Measurements from ENCODE around the gene SLC24A3. TPM values are rescaled to one million over a fixed set of nuclear protein-coding genes. Genes with fewer than 3 reads are reported as not detected.

The SLC24A3 gene
- total and polyA plus RNA-seq, 2 experiments from 2014 or later, result 0.81 to 2.5 TPM

DNA sequence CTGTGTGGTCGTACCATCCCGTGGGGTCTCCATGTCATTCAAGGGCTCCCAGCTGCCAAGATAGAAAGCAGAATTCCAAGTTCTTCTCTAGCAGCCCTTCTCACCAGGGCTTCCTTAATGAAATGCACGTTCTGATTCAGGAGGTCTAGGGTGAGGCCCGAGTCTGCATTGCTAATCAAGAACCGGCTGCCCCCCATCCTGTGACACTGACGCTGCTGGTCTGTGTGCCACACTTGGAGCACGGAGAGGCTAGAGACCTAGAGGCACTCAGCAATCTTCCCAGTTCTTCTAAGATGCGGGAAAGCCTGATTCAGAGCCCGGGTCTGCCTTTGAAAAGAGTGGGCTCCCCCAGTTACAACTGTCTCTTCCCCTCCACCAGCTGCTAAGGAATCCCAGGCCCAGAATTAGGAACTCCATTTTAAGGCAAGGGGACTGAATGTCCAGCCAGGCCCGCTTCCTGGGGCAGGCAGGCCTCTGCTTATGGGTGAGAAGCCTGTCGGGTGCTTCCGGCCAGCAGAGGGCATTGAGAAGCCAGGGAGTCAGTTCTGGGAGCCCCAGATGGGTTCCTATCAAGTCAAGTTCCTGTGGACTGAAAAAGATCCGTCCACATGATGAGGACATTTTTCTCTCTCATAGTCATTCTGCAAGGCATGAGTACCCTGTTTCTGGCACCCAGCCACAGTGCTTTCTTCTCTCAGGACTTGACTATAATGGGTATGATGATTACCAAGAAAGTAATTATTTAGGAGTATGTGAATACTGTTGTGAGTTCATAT, 475.8 kb downstream of the SLC24A3 start:
- peak overlapping the region; percentile 74; the same call in 1 of the 2 replicates for H2AFZ ChIP-seq
- DNase-seq (ENCODE audit: low spot score) (peak; percentile 77), ATAC-seq (peak; percentile 96)
- peaks cover 30% of the 10 kb centered on the region for H3K36me3 Mint-ChIP-seq (ENCODE audit: low read depth)
- TF ChIP-seq, protein P1, sequence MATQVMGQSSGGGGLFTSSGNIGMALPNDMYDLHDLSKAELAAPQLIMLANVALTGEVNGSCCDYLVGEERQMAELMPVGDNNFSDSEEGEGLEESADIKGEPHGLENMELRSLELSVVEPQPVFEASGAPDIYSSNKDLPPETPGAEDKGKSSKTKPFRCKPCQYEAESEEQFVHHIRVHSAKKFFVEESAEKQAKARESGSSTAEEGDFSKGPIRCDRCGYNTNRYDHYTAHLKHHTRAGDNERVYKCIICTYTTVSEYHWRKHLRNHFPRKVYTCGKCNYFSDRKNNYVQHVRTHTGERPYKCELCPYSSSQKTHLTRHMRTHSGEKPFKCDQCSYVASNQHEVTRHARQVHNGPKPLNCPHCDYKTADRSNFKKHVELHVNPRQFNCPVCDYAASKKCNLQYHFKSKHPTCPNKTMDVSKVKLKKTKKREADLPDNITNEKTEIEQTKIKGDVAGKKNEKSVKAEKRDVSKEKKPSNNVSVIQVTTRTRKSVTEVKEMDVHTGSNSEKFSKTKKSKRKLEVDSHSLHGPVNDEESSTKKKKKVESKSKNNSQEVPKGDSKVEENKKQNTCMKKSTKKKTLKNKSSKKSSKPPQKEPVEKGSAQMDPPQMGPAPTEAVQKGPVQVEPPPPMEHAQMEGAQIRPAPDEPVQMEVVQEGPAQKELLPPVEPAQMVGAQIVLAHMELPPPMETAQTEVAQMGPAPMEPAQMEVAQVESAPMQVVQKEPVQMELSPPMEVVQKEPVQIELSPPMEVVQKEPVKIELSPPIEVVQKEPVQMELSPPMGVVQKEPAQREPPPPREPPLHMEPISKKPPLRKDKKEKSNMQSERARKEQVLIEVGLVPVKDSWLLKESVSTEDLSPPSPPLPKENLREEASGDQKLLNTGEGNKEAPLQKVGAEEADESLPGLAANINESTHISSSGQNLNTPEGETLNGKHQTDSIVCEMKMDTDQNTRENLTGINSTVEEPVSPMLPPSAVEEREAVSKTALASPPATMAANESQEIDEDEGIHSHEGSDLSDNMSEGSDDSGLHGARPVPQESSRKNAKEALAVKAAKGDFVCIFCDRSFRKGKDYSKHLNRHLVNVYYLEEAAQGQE (IDR thresholded peaks at IDR 0.05; ENCODE audit: unreplicated experiment), result no peak
- TF ChIP-seq CREB1 (CRISPR knock-in tag; IDR thresholded peaks at IDR 0.05; ENCODE audit: low read depth), result no peak
- TF ChIP-seq, protein P2, sequence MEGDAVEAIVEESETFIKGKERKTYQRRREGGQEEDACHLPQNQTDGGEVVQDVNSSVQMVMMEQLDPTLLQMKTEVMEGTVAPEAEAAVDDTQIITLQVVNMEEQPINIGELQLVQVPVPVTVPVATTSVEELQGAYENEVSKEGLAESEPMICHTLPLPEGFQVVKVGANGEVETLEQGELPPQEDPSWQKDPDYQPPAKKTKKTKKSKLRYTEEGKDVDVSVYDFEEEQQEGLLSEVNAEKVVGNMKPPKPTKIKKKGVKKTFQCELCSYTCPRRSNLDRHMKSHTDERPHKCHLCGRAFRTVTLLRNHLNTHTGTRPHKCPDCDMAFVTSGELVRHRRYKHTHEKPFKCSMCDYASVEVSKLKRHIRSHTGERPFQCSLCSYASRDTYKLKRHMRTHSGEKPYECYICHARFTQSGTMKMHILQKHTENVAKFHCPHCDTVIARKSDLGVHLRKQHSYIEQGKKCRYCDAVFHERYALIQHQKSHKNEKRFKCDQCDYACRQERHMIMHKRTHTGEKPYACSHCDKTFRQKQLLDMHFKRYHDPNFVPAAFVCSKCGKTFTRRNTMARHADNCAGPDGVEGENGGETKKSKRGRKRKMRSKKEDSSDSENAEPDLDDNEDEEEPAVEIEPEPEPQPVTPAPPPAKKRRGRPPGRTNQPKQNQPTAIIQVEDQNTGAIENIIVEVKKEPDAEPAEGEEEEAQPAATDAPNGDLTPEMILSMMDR (conservative IDR thresholded peaks at IDR 0.05; ENCODE audit: low read depth in 2 of 2), result peak; percentile 60 to 66
- no peaks in the 10 kb centered on the region; the same call in 1 of the 2 replicates for H3K36me3 ChIP-seq (ENCODE audit: insufficient read depth)
- no peaks in the 10 kb centered on the region for H3F3A ChIP-seq (replicated peaks; ENCODE audit: low read depth)
- H3K4me1 ChIP-seq (ENCODE audit: insufficient read depth), result no peaks in the 10 kb centered on the region
- no peaks in the 10 kb centered on the region; the same call in 1 of the 2 replicates for H4K20me1 ChIP-seq (replicated peaks; ENCODE audit: insufficient read depth)
- H3K4me2 ChIP-seq, result no peak overlapping the region
- peaks cover 18% of the 10 kb centered on the region for H3K9me3 Mint-ChIP-seq
- H3K4me3 ChIP-seq, result no peak overlapping the region
- H3K4me3 Mint-ChIP-seq, result no peak overlapping the region
- no peaks in the 10 kb centered on the region for H3K79me2 ChIP-seq (replicated peaks; ENCODE audit: insufficient read depth)
- H3K27me3 Mint-ChIP-seq (ENCODE audit: insufficient read depth, low read depth, poor library complexity), result peaks cover 7% of the 10 kb centered on the region
- 0 out of 2 replicates have a peak, but pooled peaks cover 6% of the 10 kb centered on the region for H3K9me2 ChIP-seq (ENCODE audit: insufficient read depth)
- no peak overlapping the region for H3K27ac ChIP-seq (ENCODE audit: low read depth)
- peaks cover 12% of the 10 kb centered on the region; the same call in 2 of the 3 replicates for H3K4me1 Mint-ChIP-seq
- H3K27me3 ChIP-seq (ENCODE audit: insufficient read depth), result no peaks in the 10 kb centered on the region
- H3K27ac Mint-ChIP-seq, result no peak overlapping the region

DNA sequence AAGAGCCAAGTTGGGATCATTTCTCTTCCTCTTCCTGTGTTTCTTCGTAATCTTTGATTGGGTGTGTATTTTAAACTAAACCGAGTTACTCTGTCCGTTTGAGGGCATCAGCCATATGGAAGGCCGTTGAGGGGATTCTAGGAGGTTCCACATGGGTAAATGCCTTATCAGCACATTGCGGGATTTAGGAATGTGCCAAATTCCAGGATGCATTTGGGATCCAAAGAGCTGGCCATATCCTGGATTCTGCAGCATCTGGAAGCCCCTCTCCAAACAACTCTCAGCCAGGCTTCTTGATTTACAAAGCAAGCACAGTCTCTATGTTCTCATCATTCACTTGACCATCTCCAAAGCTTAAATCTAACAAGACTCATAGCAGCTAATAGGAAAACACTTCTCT, 478.0 kb downstream of the SLC24A3 start:
- Mint-ChIP-seq H3K4me1 (peaks cover 12% of the 10 kb centered on the region; the same call in 2 of the 3 replicates), H3K9me3 (peaks cover 11% of the 10 kb centered on the region; the same call in 2 of the 3 replicates), H3K27ac (no peak overlapping the region), H3K4me3 (no peak overlapping the region), H3K27me3 (ENCODE audit: insufficient read depth, low read depth, poor library complexity) (peaks cover 6% of the 10 kb centered on the region), H3K36me3 (ENCODE audit: low read depth) (peaks cover 16% of the 10 kb centered on the region)
- H3K4me1 ChIP-seq (ENCODE audit: insufficient read depth), result no peaks in the 10 kb centered on the region
- no peaks in the 10 kb centered on the region for H3K36me3 ChIP-seq (ENCODE audit: insufficient read depth)
- H4K20me1 ChIP-seq (replicated peaks; ENCODE audit: insufficient read depth), result no peaks in the 10 kb centered on the region; the same call in 1 of the 2 replicates
- DNase-seq (ENCODE audit: low spot score), result peak; percentile 18
- H3K4me3 ChIP-seq, result no peak overlapping the region
- no peak overlapping the region for H3K4me2 ChIP-seq
- no peak for ATAC-seq
- H3K27ac ChIP-seq (ENCODE audit: low read depth), result no peak overlapping the region
- H2AFZ ChIP-seq, result no peak overlapping the region
- H3K9me2 ChIP-seq (ENCODE audit: insufficient read depth), result 0 out of 2 replicates have a peak, but pooled peaks cover 4% of the 10 kb centered on the region
- H3F3A ChIP-seq (replicated peaks; ENCODE audit: low read depth), result no peaks in the 10 kb centered on the region
- H3K79me2 ChIP-seq (replicated peaks; ENCODE audit: insufficient read depth), result no peaks in the 10 kb centered on the region
- H3K27me3 ChIP-seq (ENCODE audit: insufficient read depth), result no peaks in the 10 kb centered on the region
- no peak for TF ChIP-seq ZNF331 (CRISPR knock-in tag; IDR thresholded peaks at IDR 0.05; ENCODE audit: low read depth)
- TF ChIP-seq STAT1 (IDR thresholded peaks at IDR 0.05; ENCODE audit: unreplicated experiment), result no peak
- no peak for TF ChIP-seq EZH2 (IDR thresholded peaks at IDR 0.05; ENCODE audit: low read depth, unreplicated experiment)
- TF ChIP-seq, protein P3, sequence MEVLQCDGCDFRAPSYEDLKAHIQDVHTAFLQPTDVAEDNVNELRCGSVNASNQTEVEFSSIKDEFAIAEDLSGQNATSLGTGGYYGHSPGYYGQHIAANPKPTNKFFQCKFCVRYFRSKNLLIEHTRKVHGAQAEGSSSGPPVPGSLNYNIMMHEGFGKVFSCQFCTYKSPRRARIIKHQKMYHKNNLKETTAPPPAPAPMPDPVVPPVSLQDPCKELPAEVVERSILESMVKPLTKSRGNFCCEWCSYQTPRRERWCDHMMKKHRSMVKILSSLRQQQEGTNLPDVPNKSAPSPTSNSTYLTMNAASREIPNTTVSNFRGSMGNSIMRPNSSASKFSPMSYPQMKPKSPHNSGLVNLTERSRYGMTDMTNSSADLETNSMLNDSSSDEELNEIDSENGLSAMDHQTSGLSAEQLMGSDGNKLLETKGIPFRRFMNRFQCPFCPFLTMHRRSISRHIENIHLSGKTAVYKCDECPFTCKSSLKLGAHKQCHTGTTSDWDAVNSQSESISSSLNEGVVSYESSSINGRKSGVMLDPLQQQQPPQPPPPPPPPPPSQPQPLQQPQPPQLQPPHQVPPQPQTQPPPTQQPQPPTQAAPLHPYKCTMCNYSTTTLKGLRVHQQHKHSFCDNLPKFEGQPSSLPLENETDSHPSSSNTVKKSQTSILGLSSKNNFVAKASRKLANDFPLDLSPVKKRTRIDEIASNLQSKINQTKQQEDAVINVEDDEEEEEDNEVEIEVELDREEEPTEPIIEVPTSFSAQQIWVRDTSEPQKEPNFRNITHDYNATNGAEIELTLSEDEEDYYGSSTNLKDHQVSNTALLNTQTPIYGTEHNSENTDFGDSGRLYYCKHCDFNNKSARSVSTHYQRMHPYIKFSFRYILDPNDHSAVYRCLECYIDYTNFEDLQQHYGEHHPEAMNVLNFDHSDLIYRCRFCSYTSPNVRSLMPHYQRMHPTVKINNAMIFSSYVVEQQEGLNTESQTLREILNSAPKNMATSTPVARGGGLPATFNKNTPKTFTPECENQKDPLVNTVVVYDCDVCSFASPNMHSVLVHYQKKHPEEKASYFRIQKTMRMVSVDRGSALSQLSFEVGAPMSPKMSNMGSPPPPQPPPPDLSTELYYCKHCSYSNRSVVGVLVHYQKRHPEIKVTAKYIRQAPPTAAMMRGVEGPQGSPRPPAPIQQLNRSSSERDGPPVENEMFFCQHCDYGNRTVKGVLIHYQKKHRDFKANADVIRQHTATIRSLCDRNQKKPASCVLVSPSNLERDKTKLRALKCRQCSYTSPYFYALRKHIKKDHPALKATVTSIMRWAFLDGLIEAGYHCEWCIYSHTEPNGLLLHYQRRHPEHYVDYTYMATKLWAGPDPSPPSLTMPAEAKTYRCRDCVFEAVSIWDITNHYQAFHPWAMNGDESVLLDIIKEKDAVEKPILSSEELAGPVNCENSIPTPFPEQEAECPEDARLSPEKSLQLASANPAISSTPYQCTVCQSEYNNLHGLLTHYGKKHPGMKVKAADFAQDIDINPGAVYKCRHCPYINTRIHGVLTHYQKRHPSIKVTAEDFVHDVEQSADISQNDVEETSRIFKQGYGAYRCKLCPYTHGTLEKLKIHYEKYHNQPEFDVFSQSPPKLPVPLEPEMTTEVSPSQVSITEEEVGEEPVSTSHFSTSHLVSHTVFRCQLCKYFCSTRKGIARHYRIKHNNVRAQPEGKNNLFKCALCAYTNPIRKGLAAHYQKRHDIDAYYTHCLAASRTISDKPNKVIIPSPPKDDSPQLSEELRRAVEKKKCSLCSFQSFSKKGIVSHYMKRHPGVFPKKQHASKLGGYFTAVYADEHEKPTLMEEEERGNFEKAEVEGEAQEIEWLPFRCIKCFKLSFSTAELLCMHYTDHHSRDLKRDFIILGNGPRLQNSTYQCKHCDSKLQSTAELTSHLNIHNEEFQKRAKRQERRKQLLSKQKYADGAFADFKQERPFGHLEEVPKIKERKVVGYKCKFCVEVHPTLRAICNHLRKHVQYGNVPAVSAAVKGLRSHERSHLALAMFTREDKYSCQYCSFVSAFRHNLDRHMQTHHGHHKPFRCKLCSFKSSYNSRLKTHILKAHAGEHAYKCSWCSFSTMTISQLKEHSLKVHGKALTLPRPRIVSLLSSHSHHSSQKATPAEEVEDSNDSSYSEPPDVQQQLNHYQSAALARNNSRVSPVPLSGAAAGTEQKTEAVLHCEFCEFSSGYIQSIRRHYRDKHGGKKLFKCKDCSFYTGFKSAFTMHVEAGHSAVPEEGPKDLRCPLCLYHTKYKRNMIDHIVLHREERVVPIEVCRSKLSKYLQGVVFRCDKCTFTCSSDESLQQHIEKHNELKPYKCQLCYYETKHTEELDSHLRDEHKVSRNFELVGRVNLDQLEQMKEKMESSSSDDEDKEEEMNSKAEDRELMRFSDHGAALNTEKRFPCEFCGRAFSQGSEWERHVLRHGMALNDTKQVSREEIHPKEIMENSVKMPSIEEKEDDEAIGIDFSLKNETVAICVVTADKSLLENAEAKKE (CRISPR knock-in tag; IDR thresholded peaks at IDR 0.05), result no peak
- no peak for TF ChIP-seq NANOG (IDR thresholded peaks at IDR 0.05; ENCODE audit: borderline replicate concordance)
- TF ChIP-seq JUNB (IDR thresholded peaks at IDR 0.05; ENCODE audit: unreplicated experiment), result no peak
